Liver (tissue), 9 donors: ENCODE results near the gene SNX13. TPM values are rescaled to one million over a fixed set of nuclear protein-coding genes. Genes with fewer than 3 reads are reported as not detected.

Experiments used
- DNase-seq: peaks from one replicate; pipeline ENCODE4 v3.0.0-alpha.2; 2017; ENCODE audit warnings: low spot score
- H3K27ac ChIP-seq, 2 donors: one replicate each; pipeline ENCODE4 v1.7.0; 2013; ENCODE audit warnings: inconsistent platforms in 2 of 2, low read length in 2 of 2, control low read depth in 1 of 2, low read depth in 1 of 2, mild to moderate bottlenecking in 1 of 2
- H3K27me3 ChIP-seq, 4 donors: one replicate each; pipeline versions ENCODE4 v1.6.1 to v1.7.0; 2013; ENCODE audit warnings: low read length in 3 of 4, inconsistent platforms in 1 of 4, mild to moderate bottlenecking in 1 of 4, moderate library complexity in 1 of 4; ENCODE audit not compliant: control insufficient read depth in 4 of 4, insufficient read depth in 4 of 4
- H3K36me3 ChIP-seq, 4 donors: one replicate each; pipeline versions ENCODE4 v1.6.1 to v1.7.0; 2013; ENCODE audit warnings: low read length in 3 of 4, mild to moderate bottlenecking in 3 of 4, low read depth in 1 of 4, moderate library complexity in 1 of 4; ENCODE audit not compliant: control insufficient read depth in 4 of 4, insufficient read depth in 3 of 4
- H3K4me1 ChIP-seq, 4 donors: one replicate each; pipeline versions ENCODE4 v1.6.1 to v1.7.0; 2013; ENCODE audit warnings: low read length in 3 of 4, mild to moderate bottlenecking in 3 of 4, moderate library complexity in 1 of 4; ENCODE audit not compliant: control insufficient read depth in 4 of 4, insufficient read depth in 4 of 4
- H3K4me3 ChIP-seq, 3 donors: one replicate each; pipeline versions ENCODE4 v1.6.1 to v1.7.0; 2013; ENCODE audit warnings: low read length in 3 of 3, control low read depth in 1 of 3, low read depth in 1 of 3, mild to moderate bottlenecking in 1 of 3
- H3K9ac ChIP-seq, 2 donors: one replicate each; pipeline ENCODE4 v1.7.0; 2013; ENCODE audit warnings: low read length in 2 of 2, mild to moderate bottlenecking in 2 of 2, moderate library complexity in 2 of 2, control low read depth in 1 of 2, low read depth in 1 of 2
- H3K9me3 ChIP-seq, 4 donors: one replicate each; pipeline versions ENCODE4 v1.6.1 to v1.7.0; 2013; ENCODE audit warnings: low read length in 3 of 4; ENCODE audit not compliant: control insufficient read depth in 4 of 4
- EGR1 ChIP-seq, 2 donors: IDR thresholded peaks; 2 replicates each; pipeline ENCODE4 v1.6.1; 2016 to 2018; ENCODE audit warnings: antibody characterized with exemption in 2 of 2, low read depth in 2 of 2
- FOXA2 ChIP-seq: IDR thresholded peaks from 2 replicates; pipeline ENCODE4 v1.6.1; 2016; ENCODE audit warnings: antibody characterized with exemption
- HNF4A ChIP-seq, 2 donors: conservative IDR thresholded peaks; 2 replicates each; pipeline ENCODE4 v1.6.1; 2016; ENCODE audit warnings: antibody characterized with exemption in 2 of 2, mild to moderate bottlenecking in 2 of 2
- HNF4G ChIP-seq: IDR thresholded peaks from 2 replicates; pipeline ENCODE4 v1.6.1; 2016; ENCODE audit warnings: antibody characterized with exemption
- JUND ChIP-seq, 2 donors: IDR thresholded peaks; 2 replicates each; pipeline ENCODE4 v1.6.1; 2016; ENCODE audit warnings: antibody characterized with exemption in 2 of 2
- NR2F2 ChIP-seq: IDR thresholded peaks from 2 replicates; pipeline ENCODE4 v1.6.1; 2016; ENCODE audit warnings: antibody characterized with exemption
- YY1 ChIP-seq: IDR thresholded peaks from 2 replicates; pipeline ENCODE4 v1.6.1; 2016; ENCODE audit warnings: antibody characterized with exemption, mild to moderate bottlenecking
- WGBS: extraction: QIAGEN DNeasy Blood & Tissue Kit; methylation state at CpG from one replicate; pipeline ENCODE4 v1.1.7; 2013; 5-methylcytosine and 5-hydroxymethylcytosine counted together
- polyA plus RNA-seq, 2 donors: library from polyadenylated mRNA; stranded (reverse) in 1 of 2; unstranded in 1 of 2; fragments of 200-250 nt in 1 of 2; fragments of >200 nt in 1 of 2; fragmentation: Nextera tagmentation in 1 of 2; extraction: Ambion mirVana in 1 of 2; gene quantifications; one replicate each; pipeline versions ENCODE4 v1.2.1 to v1.2.3, GENCODE V29; 2013 to 2015
- total RNA-seq, 2 donors: library from RNA; depleted of rRNA; stranded (reverse); fragments of >200 nt; gene quantifications; one replicate each; pipeline ENCODE4 v1.2.3, GENCODE V29; 2014
- TF ChIP-seq, protein P1 (sequence below): IDR thresholded peaks from 2 replicates; pipeline ENCODE4 v1.6.1; 2016; ENCODE audit warnings: antibody characterized with exemption
- TF ChIP-seq, protein P2 (sequence below): IDR thresholded peaks from 2 replicates; pipeline ENCODE4 v1.6.1; 2016; ENCODE audit warnings: antibody characterized with exemption, mild to moderate bottlenecking
- TF ChIP-seq, protein P3 (sequence below): IDR thresholded peaks from 2 replicates; pipeline ENCODE4 v1.6.1; 2016; ENCODE audit warnings: antibody characterized with exemption
- donor health status: healthy.
- donor health status: healthy.
- donor health status: healthy.
- donor health status: healthy.
- donor health status: healthy.

The SNX13 gene
- total and polyA plus RNA-seq, 4 donors, result 5.4 to 28.1 (median 14.0) TPM

DNA sequence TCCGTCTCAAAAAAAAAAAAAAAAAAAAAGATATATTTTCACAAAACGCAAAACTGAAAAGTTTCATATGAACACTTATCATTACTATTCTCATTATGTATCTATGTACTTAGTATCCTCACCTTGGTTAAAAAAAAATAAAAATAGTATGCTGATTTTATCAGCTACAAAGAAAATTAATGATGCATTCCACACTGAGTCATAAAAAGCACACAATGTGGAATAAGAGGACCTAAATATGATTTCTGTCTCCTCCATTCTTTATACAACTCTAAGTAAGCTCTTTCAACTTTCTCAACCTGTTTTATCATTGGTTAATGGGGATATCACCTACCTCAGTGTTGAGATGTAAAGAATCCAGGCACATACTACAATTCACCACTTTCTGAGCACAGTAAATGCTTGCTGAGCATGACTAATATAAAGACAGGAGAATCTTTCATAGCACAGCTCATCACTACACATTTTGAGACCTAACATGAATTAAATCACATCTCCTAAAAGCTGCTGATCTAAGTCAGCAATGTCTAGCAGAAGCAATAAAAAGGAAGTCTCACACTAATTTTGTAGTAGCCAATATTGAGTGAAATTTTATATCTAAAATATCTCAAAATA is 2.7 kb downstream of the SNX13 start:
- WGBS, result 97% methylated on average over 2 of the region's 2 CpGs
- H3K4me1 ChIP-seq, result peaks cover 4 to 28% (median 16%) of the 10 kb centered on the region in 4 donors
- H3K27me3 ChIP-seq, result no peaks in the 10 kb centered on the region
- TF ChIP-seq, protein P1, sequence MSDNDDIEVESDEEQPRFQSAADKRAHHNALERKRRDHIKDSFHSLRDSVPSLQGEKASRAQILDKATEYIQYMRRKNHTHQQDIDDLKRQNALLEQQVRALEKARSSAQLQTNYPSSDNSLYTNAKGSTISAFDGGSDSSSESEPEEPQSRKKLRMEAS, result no peak
- no peak for TF ChIP-seq HNF4A (conservative IDR thresholded peaks at IDR 0.05)
- no peaks in the 10 kb centered on the region for H3K9me3 ChIP-seq
- H3K9ac ChIP-seq, result no peak overlapping the region
- no peak overlapping the region for H3K27ac ChIP-seq
- H3K36me3 ChIP-seq, result no peaks in the 10 kb centered on the region
- no peak for DNase-seq
- H3K4me3 ChIP-seq, result no peak overlapping the region

DNA sequence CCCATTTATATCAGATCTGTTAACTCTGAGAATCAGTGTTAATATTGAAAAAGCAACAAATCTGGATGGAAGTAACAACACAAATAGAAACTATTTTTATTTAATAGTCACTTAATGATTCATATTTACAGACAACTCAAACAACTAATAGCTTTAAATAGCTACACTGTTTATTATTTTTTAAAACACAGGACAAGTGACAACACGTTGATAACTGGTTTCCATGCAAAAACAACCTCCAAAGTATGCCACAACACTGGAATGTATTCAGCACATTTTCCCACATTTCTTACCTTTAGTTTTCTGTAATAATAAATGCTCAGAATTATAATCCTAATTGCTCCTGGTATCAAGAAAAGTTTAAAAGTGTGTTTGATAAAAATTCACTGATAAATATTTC is 4.0 kb downstream of the SNX13 start:
- peaks cover 4 to 28% (median 16%) of the 10 kb centered on the region in 4 donors for H3K4me1 ChIP-seq
- H3K4me3 ChIP-seq, result no peak overlapping the region
- no peaks in the 10 kb centered on the region for H3K9me3 ChIP-seq
- no peaks in the 10 kb centered on the region for H3K36me3 ChIP-seq
- no peak overlapping the region for H3K27ac ChIP-seq
- TF ChIP-seq EGR1 (IDR thresholded peaks at IDR 0.05; ENCODE audit: low read depth in 2 of 2) (no peak), YY1 (no peak), FOXA2 (no peak), HNF4G (no peak), JUND (IDR thresholded peaks at IDR 0.05) (no peak)
- TF ChIP-seq, protein P2, sequence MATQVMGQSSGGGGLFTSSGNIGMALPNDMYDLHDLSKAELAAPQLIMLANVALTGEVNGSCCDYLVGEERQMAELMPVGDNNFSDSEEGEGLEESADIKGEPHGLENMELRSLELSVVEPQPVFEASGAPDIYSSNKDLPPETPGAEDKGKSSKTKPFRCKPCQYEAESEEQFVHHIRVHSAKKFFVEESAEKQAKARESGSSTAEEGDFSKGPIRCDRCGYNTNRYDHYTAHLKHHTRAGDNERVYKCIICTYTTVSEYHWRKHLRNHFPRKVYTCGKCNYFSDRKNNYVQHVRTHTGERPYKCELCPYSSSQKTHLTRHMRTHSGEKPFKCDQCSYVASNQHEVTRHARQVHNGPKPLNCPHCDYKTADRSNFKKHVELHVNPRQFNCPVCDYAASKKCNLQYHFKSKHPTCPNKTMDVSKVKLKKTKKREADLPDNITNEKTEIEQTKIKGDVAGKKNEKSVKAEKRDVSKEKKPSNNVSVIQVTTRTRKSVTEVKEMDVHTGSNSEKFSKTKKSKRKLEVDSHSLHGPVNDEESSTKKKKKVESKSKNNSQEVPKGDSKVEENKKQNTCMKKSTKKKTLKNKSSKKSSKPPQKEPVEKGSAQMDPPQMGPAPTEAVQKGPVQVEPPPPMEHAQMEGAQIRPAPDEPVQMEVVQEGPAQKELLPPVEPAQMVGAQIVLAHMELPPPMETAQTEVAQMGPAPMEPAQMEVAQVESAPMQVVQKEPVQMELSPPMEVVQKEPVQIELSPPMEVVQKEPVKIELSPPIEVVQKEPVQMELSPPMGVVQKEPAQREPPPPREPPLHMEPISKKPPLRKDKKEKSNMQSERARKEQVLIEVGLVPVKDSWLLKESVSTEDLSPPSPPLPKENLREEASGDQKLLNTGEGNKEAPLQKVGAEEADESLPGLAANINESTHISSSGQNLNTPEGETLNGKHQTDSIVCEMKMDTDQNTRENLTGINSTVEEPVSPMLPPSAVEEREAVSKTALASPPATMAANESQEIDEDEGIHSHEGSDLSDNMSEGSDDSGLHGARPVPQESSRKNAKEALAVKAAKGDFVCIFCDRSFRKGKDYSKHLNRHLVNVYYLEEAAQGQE, result no peak
- TF ChIP-seq, protein P3, sequence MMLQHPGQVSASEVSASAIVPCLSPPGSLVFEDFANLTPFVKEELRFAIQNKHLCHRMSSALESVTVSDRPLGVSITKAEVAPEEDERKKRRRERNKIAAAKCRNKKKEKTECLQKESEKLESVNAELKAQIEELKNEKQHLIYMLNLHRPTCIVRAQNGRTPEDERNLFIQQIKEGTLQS, result no peak
- TF ChIP-seq, protein P1, result no peak
- 76% methylated on average over 1 of the region's 1 CpG for WGBS
- H3K27me3 ChIP-seq, result no peaks in the 10 kb centered on the region
- H3K9ac ChIP-seq, result no peak overlapping the region
- no peak for DNase-seq

DNA sequence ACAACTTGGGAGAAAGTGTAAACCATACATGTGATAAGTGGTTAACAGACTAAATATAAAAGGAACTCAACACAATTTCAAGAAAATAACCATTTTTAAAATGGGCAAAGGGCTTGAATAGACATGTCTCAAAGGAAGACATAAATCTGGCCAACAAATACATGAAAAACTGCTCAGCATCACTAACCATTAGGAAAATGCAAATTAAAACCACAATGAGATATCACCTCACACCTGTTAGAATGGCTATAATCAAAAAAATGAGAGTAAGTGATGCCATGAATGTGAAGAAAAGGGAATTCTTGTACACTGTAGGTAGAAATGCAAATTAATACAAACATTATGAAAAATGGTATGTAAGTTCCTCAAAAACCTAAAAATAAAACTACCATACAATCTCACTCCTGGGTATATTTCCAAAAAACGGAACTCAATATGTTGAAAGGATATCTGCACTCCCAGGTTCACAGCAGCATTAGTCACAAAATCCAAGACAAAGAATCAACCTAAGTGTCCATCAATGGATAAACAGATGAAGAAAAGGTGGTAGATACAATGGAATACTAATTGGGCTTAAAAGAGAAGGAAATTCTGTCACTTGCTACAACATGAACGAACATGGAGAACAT is 5.6 kb downstream of the SNX13 start:
- H3K4me1 ChIP-seq, result peaks cover 4 to 28% (median 11%) of the 10 kb centered on the region in 4 donors

More for the DNA sequence above, 5.6 kb downstream of the SNX13 start:
- 89% methylated on average over 2 of the region's 2 CpGs for WGBS
- Histone ChIP-seq H3K9me3 (no peaks in the 10 kb centered on the region), H3K27me3 (no peaks in the 10 kb centered on the region), H3K9ac (no peak overlapping the region), H3K4me3 (no peak overlapping the region), H3K36me3 (no peaks in the 10 kb centered on the region), H3K27ac (no peak overlapping the region)
- DNase-seq, result no peak
- TF ChIP-seq NR2F2, result no peak
